ENCODE results near the gene GLT8D2.

GLT8D2 gene

DNA sequence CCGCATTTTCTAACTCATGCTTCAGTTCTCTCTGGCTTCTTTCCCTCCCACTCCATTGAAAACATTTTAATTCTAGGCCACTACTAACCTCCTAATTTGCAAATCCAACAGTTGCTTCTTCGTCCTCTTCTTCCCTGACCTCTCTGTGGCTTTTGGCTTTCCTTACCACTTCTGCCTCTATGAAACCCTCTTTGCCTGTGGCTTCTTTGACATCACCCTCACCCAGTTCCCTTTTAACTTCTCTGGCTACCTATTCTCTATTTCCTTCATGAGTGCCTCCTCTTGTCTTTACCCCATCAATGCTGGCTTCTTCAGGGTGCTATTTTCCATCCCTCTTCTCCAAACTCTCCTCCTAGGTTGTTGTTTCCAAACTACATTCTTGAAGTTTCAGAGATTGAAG, 10.0 kb upstream of the GLT8D2 start:
- Histone ChIP-seq H3K79me2 (ENCODE audit: control insufficient read depth, low read length) (peaks cover 3% of the 10 kb centered on the region), H3K27ac (ENCODE audit: low read depth, low read length) (no peak overlapping the region), H3K4me2 (ENCODE audit: low read length) (no peak overlapping the region), H3K9me2 (replicated peaks; ENCODE audit: control insufficient read depth, low read length) (no peaks in the 10 kb centered on the region), H3K36me3 (ENCODE audit: control insufficient read depth, low read length) (no peaks in the 10 kb centered on the region; the same call in 1 of the 2 replicates), H4K20me1 (ENCODE audit: control insufficient read depth, insufficient read depth, low read depth, low read length) (no peaks in the 10 kb centered on the region), H3K9me3 (ENCODE audit: control insufficient read depth, insufficient read depth, low read length) (no peaks in the 10 kb centered on the region), H3K4me3 (ENCODE audit: low read length) (no peak overlapping the region), H3K4me1 (ENCODE audit: control insufficient read depth, low read length) (peaks cover 7% of the 10 kb centered on the region), H3F3A (ENCODE audit: control insufficient read depth, insufficient read depth) (no peaks in the 10 kb centered on the region), H3K27me3 (ENCODE audit: control insufficient read depth, low read length) (peaks cover 47% of the 10 kb centered on the region)
- TF ChIP-seq, protein P1, sequence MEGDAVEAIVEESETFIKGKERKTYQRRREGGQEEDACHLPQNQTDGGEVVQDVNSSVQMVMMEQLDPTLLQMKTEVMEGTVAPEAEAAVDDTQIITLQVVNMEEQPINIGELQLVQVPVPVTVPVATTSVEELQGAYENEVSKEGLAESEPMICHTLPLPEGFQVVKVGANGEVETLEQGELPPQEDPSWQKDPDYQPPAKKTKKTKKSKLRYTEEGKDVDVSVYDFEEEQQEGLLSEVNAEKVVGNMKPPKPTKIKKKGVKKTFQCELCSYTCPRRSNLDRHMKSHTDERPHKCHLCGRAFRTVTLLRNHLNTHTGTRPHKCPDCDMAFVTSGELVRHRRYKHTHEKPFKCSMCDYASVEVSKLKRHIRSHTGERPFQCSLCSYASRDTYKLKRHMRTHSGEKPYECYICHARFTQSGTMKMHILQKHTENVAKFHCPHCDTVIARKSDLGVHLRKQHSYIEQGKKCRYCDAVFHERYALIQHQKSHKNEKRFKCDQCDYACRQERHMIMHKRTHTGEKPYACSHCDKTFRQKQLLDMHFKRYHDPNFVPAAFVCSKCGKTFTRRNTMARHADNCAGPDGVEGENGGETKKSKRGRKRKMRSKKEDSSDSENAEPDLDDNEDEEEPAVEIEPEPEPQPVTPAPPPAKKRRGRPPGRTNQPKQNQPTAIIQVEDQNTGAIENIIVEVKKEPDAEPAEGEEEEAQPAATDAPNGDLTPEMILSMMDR (IDR thresholded peaks at IDR 0.05; ENCODE audit: low read depth, low read length, poor library complexity, severe bottlenecking): no peak

DNA sequence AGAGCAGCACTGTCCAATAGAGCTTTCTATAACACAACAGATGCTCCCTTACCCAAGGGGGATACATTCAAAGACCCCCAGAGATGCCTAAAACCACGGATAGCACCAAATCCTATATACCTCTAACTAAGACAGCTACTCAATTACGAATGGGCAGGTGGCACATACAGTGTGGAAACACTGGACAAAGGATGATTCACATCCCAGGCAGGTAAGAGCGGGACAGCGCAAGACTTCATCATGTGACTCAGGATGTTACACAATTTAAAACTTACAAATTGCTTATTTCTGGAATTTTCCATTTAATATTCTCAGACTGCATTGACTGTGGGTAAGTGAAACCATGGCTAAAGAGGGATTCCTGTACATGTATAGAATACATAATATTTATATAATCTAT, 8.8 kb upstream of the GLT8D2 start:
- no peaks in the 10 kb centered on the region for H3K36me3 ChIP-seq (ENCODE audit: control insufficient read depth, low read length)
- TF ChIP-seq EZH2phosphoT487 (IDR thresholded peaks at IDR 0.05; ENCODE audit: borderline replicate concordance, low read length): no peak
- TF ChIP-seq, protein P1 (IDR thresholded peaks at IDR 0.05; ENCODE audit: low read depth, low read length, poor library complexity, severe bottlenecking): no peak

DNA sequence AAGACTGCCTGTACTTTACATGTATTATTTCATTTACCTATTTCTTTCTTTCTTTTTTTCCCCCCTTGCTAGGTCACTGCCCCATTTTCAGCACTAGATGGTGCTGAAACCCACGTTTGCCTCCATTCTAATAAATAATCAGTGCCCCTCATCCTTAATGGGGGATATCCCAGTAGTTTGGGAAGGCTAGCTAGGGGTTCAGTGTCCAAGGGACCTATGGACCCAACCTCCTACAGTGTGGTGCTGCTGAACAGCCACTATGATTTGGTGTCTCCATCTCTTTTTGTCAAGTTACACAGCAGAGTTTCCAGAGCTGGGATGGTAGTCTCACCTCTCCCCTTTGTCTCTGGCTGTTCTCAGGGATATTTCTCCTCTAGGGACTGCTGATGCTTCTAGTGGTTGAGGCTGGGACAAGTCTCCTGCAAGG, 7.8 kb upstream of the GLT8D2 start:
- Histone ChIP-seq H3K27ac (ENCODE audit: low read depth, low read length) (no peak overlapping the region), H3K36me3 (ENCODE audit: control insufficient read depth, low read length) (no peaks in the 10 kb centered on the region), H4K20me1 (ENCODE audit: control insufficient read depth, insufficient read depth, low read depth, low read length) (no peaks in the 10 kb centered on the region), H3F3A (ENCODE audit: control insufficient read depth, insufficient read depth) (no peaks in the 10 kb centered on the region), H3K4me3 (ENCODE audit: low read length) (no peak overlapping the region), H3K4me1 (ENCODE audit: control insufficient read depth, low read length) (no peaks in the 10 kb centered on the region), H3K4me2 (ENCODE audit: low read length) (no peak overlapping the region), H3K79me2 (ENCODE audit: control insufficient read depth, low read length) (no peaks in the 10 kb centered on the region), H3K9me2 (replicated peaks; ENCODE audit: control insufficient read depth, low read length) (no peaks in the 10 kb centered on the region), H3K27me3 (ENCODE audit: control insufficient read depth, low read length) (peaks cover 46% of the 10 kb centered on the region), H3K9me3 (ENCODE audit: control insufficient read depth, insufficient read depth, low read length) (no peaks in the 10 kb centered on the region)
- TF ChIP-seq, protein P1 (IDR thresholded peaks at IDR 0.05; ENCODE audit: low read depth, low read length, poor library complexity, severe bottlenecking): peak; percentile 80
- no peak for TF ChIP-seq EZH2phosphoT487 (IDR thresholded peaks at IDR 0.05; ENCODE audit: borderline replicate concordance, low read length)

More for the DNA sequence above, 8.8 kb upstream of the GLT8D2 start:
- Histone ChIP-seq H3K4me1 (ENCODE audit: control insufficient read depth, low read length) (peaks cover 4% of the 10 kb centered on the region), H3K27ac (ENCODE audit: low read depth, low read length) (no peak overlapping the region), H3K79me2 (ENCODE audit: control insufficient read depth, low read length) (no peaks in the 10 kb centered on the region), H3K27me3 (ENCODE audit: control insufficient read depth, low read length) (peaks cover 50% of the 10 kb centered on the region), H4K20me1 (ENCODE audit: control insufficient read depth, insufficient read depth, low read depth, low read length) (no peaks in the 10 kb centered on the region), H3K9me2 (replicated peaks; ENCODE audit: control insufficient read depth, low read length) (no peaks in the 10 kb centered on the region), H3K4me2 (ENCODE audit: low read length) (no peak overlapping the region), H3K4me3 (ENCODE audit: low read length) (no peak overlapping the region), H3K9me3 (ENCODE audit: control insufficient read depth, insufficient read depth, low read length) (no peaks in the 10 kb centered on the region), H3F3A (ENCODE audit: control insufficient read depth, insufficient read depth) (no peaks in the 10 kb centered on the region)

Data from DOHH2 (cell line).